Right cardiac atrium (tissue), 5 donors: ENCODE data around the gene CCL7. TPM values are rescaled to one million over a fixed set of nuclear protein-coding genes. Genes with fewer than 3 reads are reported as not detected.

Source experiments
- ATAC-seq, 2 donors: fragments of 200-7000 bp; cut with Tn5 transposase; one replicate each; pipeline versions ENCODE4 v1.8.0 to v1.9.1; 2020; ENCODE audit warnings: moderate library complexity in 2 of 2, mild to moderate bottlenecking in 1 of 2
- DNase-seq, 3 donors: peaks; one replicate each; pipeline ENCODE4 v3.0.0-alpha.2; 2020
- H3K27ac ChIP-seq: one replicate; pipeline ENCODE4 v1.5.1; 2013; ENCODE audit warnings: mild to moderate bottlenecking, low read length, control low read depth, moderate library complexity
- H3K27me3 ChIP-seq: one replicate; pipeline ENCODE4 v1.6.1; 2013; ENCODE audit not compliant: control insufficient read depth, insufficient read depth
- H3K4me1 ChIP-seq: one replicate; pipeline ENCODE4 v1.6.1; 2013; ENCODE audit warnings: low read length; ENCODE audit not compliant: control insufficient read depth, insufficient read depth
- H3K4me3 ChIP-seq: one replicate; pipeline ENCODE4 v1.5.1; 2013; ENCODE audit warnings: low read length, control low read depth
- H3K9me3 ChIP-seq: one replicate; pipeline ENCODE4 v1.6.1; 2013; ENCODE audit warnings: low read length; ENCODE audit not compliant: control insufficient read depth
- WGBS: extraction: QIAGEN DNeasy Blood & Tissue Kit; methylation state at CpG from one replicate; pipeline ENCODE4 v1.1.7; 2013; 5-methylcytosine and 5-hydroxymethylcytosine counted together
- intact Hi-C, 4 donors: fragments of 100-400 bp; cut with DNase I; formaldehyde crosslinking; loops; one replicate each; pipeline versions ENCODE4 v1.11.0 to v1.14.0; 2022 to 2023
- polyA plus RNA-seq: library from polyadenylated mRNA; stranded (reverse); fragments of 200-250 nt; gene quantifications from one replicate; pipeline ENCODE4 v1.2.3, GENCODE V29; 2013
- total RNA-seq, 4 donors: library from RNA; stranded (reverse); fragmentation: NEBNext Ultra II Directional; extraction: Animal tissue kit (Norgen Biotek cat#: 25700); gene quantifications; one replicate each; pipeline ENCODE4 v1.2.1, GENCODE V29; 2021
- donor health status: healthy with polysubstance abuse.
- donor health status: DM: no; HTN: yes; CAD: no.
- donor health status: DM: no; HTN: no; CAD: no.
- donor health status: DM: no; HTN: yes; CAD: no; lungs with severe emphysema.
- donor health status: DM: yes; HTN: yes; CAD: no.

Gene CCL7
- total and polyA plus RNA-seq, 5 donors = not detected

DNA sequence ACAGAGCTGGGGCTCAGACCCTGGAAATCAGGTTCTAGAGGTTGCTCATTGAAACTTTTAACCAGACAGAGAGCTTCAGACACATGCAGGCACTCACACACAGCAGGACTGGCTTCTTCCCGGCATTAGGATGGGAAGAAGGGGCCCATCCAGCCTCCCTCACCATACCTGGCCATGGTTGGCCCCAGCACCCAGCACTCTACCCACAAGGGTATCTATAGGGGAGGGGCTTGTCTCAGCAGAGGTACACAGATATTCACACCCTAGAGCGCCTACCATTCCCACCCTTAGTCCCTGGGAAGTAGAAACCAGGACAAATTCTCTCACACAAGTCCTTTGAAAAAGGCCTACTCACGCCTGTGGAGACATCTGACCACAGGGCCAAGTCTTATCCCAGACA is 35.4 kb upstream of the CCL7 start:
- ATAC-seq (no peak), DNase-seq (no peak)
- H3K27ac ChIP-seq = peak overlapping the region; percentile 46
- intact Hi-C loops = loop anchor here in 1 of 4 donors (10.0 kb wide), 1 partner anchor 70 kb away; no protein-coding TSS in a partner anchor
- H3K4me3 ChIP-seq = no peak overlapping the region
- peaks cover 28% of the 10 kb centered on the region for H3K4me1 ChIP-seq
- H3K9me3 ChIP-seq = no peaks in the 10 kb centered on the region
- 78% methylated on average over 3 of the region's 3 CpGs for WGBS
- no peaks in the 10 kb centered on the region for H3K27me3 ChIP-seq

GRCh38 chr17:34235389-34236028 is 34.5 kb upstream of the CCL7 start:
- ATAC-seq = peak; percentile 90 to 93
- intact Hi-C loops = loop anchor here in 1 of 4 donors (10.0 kb wide), 1 partner anchor 69 kb away; no protein-coding TSS in a partner anchor
- WGBS = 21% methylated on average over 6 of the region's 6 CpGs
- H3K27me3 ChIP-seq = no peaks in the 10 kb centered on the region
- no peaks in the 10 kb centered on the region for H3K9me3 ChIP-seq
- DNase-seq = peak; percentile 74 to 90 (median 87)
- peak overlapping the region; percentile 46 for H3K27ac ChIP-seq
- peaks cover 31% of the 10 kb centered on the region for H3K4me1 ChIP-seq
- no peak overlapping the region for H3K4me3 ChIP-seq

DNA sequence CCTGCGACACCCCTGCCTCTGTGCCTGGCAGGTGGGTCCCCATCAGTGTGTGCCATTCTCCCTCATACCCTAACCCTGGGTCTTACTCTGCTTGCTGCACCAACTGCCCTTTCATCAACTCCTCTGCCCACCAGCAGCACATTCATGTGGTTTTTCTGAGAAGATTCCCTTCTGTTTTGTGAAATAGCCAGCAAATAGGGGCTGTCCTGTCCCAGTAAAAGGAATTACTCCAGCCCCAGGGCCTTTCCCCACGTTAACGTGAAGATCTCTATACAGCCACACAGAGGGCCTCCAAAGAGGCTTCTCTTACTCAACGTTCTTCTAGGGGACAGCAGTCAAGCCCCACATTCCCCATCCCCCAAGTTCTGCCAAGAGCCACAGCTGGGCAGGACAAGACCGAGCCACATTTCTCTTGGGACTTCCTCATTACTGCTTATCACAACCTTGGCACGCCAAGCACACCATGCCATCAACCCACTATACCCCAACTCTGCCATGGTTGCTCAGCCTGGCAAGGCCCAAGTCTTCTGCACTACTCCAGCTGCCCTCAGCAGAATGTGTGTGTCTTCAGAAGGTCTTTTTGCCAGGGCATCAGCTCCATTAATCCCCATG is 33.6 kb upstream of the CCL7 start:
- no peak for DNase-seq
- Histone ChIP-seq H3K4me1 (peaks cover 34% of the 10 kb centered on the region), H3K9me3 (no peaks in the 10 kb centered on the region), H3K27ac (no peak overlapping the region), H3K4me3 (no peak overlapping the region), H3K27me3 (no peaks in the 10 kb centered on the region)
- WGBS = 77% methylated on average over 6 of the region's 6 CpGs
- intact Hi-C loops = loop anchor here in 1 of 4 donors (10.0 kb wide), 1 partner anchor 68 kb away; no protein-coding TSS in a partner anchor
- no peak for ATAC-seq

GRCh38 chr17:34237458-34237857 is 32.6 kb upstream of the CCL7 start:
- intact Hi-C loops = loop anchor here in 1 of 4 donors (10.0 kb wide), 1 partner anchor 67 kb away; no protein-coding TSS in a partner anchor
- Histone ChIP-seq H3K27me3 (no peaks in the 10 kb centered on the region), H3K4me3 (no peak overlapping the region), H3K4me1 (peaks cover 40% of the 10 kb centered on the region), H3K9me3 (no peaks in the 10 kb centered on the region), H3K27ac (no peak overlapping the region)
- 93% methylated on average over 3 of the region's 3 CpGs for WGBS
- ATAC-seq (no peak), DNase-seq (no peak)

- H3K4me3 ChIP-seq = no peak overlapping the region
- peak; percentile 87 to 94 for ATAC-seq
- H3K27me3 ChIP-seq = no peaks in the 10 kb centered on the region
- no peaks in the 10 kb centered on the region for H3K9me3 ChIP-seq
- intact Hi-C loops = no loop called here
- 14% methylated on average over 4 of the region's 4 CpGs for WGBS
- peak; percentile 82 to 91 (median 91) for DNase-seq
- H3K27ac ChIP-seq = peak overlapping the region; percentile 35
- peaks cover 21% of the 10 kb centered on the region for H3K4me1 ChIP-seq
These were observed 29.0 kb upstream of the CCL7 start for GRCh38 chr17:34241062-34241461.

DNA sequence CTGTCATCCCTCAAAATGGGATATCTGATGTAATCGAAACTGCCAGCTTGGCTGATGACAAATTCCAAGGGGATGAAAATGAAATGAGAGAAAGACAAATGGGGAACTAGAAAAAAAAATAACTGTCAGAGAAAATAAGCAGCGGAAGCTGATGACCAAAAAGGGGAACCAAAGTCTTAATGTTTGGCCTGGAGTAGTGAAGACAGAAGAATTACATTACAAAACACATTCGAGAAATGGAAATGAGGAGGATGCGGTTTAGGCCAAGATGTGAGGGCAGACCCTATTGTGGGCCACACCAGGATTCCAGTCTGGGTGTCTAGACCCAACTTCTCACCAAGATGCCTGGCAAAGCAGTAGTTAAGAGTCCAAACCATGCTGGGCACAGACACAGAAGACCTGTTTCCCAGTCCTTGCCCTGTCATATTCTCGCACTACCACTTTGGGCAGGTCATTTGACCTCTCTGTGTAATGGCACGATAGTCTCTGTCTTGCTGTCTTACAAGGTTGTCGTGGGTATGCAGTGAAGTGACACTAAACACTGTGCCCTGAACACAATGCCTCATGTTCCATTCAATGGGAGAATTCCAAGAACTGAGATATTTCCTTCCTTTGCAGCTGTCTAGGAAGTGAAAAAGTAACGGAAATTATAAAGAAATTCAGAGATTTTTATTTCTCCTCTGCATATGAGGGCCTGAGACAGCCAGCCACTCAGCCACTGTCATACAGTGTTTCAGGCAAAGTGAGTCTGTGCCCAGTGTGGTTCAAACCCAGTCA is 27.2 kb upstream of the CCL7 start:
- peak in 1 of 2 donors; percentile 35 for ATAC-seq
- Histone ChIP-seq H3K27me3 (no peaks in the 10 kb centered on the region), H3K9me3 (no peaks in the 10 kb centered on the region), H3K27ac (peak overlapping the region; percentile 4), H3K4me1 (peaks cover 14% of the 10 kb centered on the region), H3K4me3 (no peak overlapping the region)
- intact Hi-C loops = no loop called here
- 48% methylated on average over 8 of the region's 8 CpGs for WGBS
- no peak for DNase-seq

DNA sequence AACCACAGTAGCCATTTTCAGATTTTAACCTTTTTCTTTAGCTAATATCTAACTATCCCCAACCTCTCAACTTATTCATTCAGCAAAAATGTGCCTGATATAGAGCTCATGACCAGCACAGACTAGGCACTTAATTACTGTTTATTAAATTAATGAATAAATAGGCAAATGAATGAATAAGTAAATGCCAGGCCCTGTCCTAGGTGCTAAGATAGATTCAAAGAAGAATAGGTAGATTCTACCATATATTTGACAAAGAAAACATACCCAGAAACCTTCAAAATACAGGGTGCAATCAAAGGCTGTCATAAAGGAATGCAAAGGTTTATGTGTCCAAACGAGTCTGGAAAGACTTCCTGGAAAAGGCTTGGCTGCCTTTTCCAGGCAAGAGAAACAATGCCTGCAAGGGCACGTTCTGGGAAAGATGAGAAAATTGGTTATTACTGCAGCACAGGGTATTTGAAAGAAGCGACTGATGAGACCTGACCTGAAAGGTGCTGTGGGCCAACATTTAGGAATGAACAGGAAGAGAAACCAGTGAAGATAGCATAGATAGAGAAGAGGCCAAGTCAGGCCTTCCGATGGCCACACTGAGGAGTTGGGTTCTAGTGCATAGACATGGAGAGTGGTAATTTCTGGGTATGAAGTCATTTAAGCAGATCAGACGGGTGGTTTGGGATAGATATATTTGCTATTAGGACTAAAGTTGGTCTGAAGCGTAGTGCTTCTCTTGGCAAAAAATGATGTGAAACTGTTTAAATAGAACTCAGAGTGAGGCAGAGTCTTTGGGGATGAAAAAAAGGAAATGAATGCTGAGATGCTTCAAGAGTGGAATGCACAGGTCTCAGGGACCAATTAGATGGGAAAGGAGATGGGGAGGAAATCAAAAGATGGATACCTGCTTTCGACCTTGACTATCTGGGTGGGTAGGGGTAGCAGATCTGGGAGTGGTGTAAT is 26.4 kb upstream of the CCL7 start:
- ATAC-seq = no peak
- Histone ChIP-seq H3K27me3 (no peaks in the 10 kb centered on the region), H3K4me3 (no peak overlapping the region), H3K27ac (no peak overlapping the region), H3K4me1 (peaks cover 15% of the 10 kb centered on the region), H3K9me3 (no peaks in the 10 kb centered on the region)
- DNase-seq = no peak
- intact Hi-C loops = no loop called here
- 71% methylated on average over 7 of the region's 7 CpGs for WGBS

GRCh38 chr17:34245351-34245905 is 24.6 kb upstream of the CCL7 start:
- Histone ChIP-seq H3K9me3 (no peaks in the 10 kb centered on the region), H3K4me1 (peaks cover 19% of the 10 kb centered on the region), H3K4me3 (no peak overlapping the region), H3K27ac (no peak overlapping the region), H3K27me3 (no peaks in the 10 kb centered on the region)
- ATAC-seq (no peak), DNase-seq (no peak)
- intact Hi-C loops = no loop called here
- 75% methylated on average over 6 of the region's 6 CpGs for WGBS

GRCh38 chr17:34246446-34246845 is 23.6 kb upstream of the CCL7 start:
- Histone ChIP-seq H3K9me3 (no peaks in the 10 kb centered on the region), H3K4me1 (peaks cover 24% of the 10 kb centered on the region), H3K4me3 (no peak overlapping the region), H3K27ac (no peak overlapping the region), H3K27me3 (no peaks in the 10 kb centered on the region)
- no peak for DNase-seq
- ATAC-seq = peak in 1 of 2 donors; percentile 22
- intact Hi-C loops = no loop called here
- WGBS = 91% methylated on average over 1 of the region's 1 CpG

GRCh38 chr17:34246881-34247280 is 23.1 kb upstream of the CCL7 start:
- DNase-seq = no peak
- WGBS = 89% methylated on average over 3 of the region's 3 CpGs
- no peaks in the 10 kb centered on the region for H3K27me3 ChIP-seq

More at GRCh38 chr17:34246881-34247280, 23.1 kb upstream of the CCL7 start:
- intact Hi-C loops = no loop called here
- no peak for ATAC-seq
- Histone ChIP-seq H3K9me3 (no peaks in the 10 kb centered on the region), H3K4me3 (no peak overlapping the region), H3K27ac (no peak overlapping the region), H3K4me1 (peaks cover 25% of the 10 kb centered on the region)
